Limb (tissue), 2 donors: ENCODE measurements around the gene NTNG1.

ENCODE experiments used
- DNase-seq, 2 donors: peaks; one replicate each; pipeline ENCODE4 v3.0.0-alpha.2; 2016; ENCODE audit errors: extremely low spot score in 2 of 2

Gene NTNG1

DNA sequence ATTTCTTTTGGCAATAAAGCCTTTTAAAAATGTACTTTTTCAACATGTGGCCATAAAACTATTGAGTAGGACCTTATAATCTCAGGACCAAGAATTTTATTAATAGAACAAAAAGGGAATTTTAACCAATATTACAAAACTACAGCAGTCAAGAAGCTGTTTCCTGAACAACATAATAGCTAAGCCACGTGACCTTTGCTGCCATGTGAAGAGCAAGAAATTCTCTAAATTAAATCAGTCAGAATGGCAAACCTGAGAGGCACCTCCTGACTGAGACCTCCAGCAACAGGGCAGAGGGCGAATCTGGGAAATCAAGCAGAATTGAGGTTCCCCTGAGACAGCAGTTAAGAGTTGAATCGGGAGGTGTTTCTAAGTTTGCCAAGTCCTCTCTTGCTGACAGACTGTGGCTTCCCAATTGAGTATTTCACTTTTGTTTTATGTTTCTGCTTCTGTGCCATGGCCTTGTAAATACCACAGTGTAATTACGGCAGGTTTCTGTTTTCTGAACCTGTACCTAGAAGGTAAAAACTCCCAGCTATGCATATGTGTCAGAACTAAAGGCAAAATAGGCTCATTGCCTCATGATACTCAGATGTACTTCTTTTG, 358.4 kb downstream of the NTNG1 start:
- DNase-seq: no peak

- no peak for DNase-seq
Measured at GRCh38 chr1:107501081-107501605, 360.3 kb downstream of the NTNG1 start.

DNA sequence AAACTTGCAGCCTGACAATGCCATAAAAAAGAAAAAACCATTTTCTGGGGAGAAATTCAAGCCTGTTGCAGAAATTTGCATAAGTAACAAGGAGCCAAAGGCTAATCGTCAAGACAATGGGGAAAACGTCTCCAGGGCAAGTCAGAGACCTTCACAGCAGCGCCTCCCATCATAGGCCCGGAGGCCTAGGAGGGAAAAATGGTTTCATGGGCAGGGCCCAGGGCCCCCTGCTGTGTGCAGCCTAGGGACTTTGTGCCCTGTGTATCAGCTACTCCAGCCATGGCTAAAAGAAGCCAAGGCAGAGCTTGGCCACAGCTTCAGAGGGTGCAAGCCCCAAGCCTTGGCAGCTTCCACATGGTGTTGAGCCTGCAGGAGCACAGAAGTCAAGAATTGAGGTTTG, 369.5 kb downstream of the NTNG1 start:
- DNase-seq: no peak

- no peak for DNase-seq
Measured at GRCh38 chr1:107512836-107513235, 372.0 kb downstream of the NTNG1 start.

DNA sequence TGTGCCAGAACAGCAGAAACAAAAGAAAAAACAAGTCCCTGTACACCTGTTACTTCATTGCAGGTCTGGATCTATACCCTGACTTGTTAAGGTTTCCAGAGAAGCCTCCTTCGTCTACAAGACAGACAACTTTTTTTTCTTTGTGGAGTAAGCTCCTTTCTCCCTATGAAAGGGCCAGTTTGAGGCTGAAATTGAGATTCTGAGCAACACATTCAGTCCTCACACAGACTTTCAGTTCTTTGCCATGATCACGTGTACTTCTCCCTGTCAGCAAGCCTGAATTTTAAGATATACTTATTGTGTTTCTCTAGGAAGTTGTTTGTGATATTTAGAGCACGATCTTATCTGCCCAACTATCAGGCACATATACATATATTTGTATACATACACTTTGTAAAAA, 374.0 kb downstream of the NTNG1 start:
- DNase-seq: no peak

GRCh38 chr1:107515702-107516101, 374.9 kb downstream of the NTNG1 start:
- no peak for DNase-seq

- DNase-seq: no peak
Measured at GRCh38 chr1:107523061-107523460, 382.2 kb downstream of the NTNG1 start.

- DNase-seq: no peak
Measured at GRCh38 chr1:107523736-107524135, 382.9 kb downstream of the NTNG1 start.

GRCh38 chr1:107524301-107524700, 383.5 kb downstream of the NTNG1 start:
- no peak for DNase-seq

GRCh38 chr1:107525145-107525544, 384.3 kb downstream of the NTNG1 start:
- no peak for DNase-seq

GRCh38 chr1:107525961-107526360, 385.1 kb downstream of the NTNG1 start:
- DNase-seq: no peak

DNA sequence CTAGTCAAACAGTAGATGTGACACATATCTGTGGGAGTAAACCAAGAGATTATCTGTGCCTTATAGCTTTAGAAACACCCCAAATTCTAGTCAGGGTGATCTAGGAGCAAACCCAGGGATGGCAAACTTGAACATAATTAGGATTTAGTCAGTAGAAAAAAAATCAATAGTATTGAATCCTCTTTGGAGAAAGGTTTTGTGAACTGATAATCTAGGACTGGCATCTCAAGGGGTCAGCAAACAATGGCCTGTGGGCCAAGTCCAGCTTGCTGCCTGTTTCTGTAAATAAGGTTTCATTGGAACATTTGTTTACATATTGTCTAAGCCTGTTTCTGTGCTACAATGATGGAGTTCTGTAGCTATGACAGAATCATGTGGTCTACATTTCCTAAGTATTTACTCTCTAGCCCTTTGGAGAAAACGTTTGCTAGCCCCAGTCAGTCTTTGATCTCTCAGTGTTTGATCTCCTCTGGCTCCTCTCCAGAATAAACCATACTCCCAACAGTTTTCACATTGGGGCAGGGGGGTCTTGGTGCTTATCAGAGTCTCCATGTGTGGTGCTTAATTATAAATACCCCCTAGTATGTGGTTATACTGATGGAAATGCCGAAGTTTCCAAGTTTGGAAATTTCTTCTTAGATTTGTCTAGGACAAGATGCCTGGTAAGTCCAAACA, 385.8 kb downstream of the NTNG1 start:
- DNase-seq: no peak

DNA sequence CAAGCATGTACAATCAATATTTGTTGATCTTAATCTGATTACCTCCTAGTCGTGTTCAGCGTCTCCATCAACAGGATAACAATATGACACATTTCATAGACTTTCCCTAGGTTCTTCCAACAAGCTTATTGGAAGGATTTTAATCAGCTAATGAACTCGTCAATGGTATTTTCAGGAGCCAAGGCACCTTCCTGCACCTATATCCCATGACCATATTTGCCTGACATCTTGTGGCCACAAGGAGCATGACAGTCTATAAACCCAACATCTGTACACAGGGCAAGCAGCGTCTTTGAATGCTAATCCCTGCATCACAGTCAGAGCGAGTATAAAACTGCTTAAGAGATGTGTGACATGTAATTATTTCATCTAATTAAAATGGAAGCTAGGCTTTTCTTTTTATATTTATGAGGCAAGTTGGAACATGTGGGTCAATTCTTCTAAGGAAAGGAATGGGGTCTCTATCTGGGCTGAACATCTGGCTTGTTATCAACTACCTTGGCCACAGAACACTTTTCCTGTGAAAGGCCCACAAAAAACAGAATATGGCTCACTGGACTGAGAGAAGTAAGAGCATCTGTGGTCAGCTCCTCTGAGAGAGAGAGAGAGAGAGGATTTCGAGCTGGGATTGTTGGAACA, 388.8 kb downstream of the NTNG1 start:
- peak in 1 of 2 donors; percentile 76 for DNase-seq

DNA sequence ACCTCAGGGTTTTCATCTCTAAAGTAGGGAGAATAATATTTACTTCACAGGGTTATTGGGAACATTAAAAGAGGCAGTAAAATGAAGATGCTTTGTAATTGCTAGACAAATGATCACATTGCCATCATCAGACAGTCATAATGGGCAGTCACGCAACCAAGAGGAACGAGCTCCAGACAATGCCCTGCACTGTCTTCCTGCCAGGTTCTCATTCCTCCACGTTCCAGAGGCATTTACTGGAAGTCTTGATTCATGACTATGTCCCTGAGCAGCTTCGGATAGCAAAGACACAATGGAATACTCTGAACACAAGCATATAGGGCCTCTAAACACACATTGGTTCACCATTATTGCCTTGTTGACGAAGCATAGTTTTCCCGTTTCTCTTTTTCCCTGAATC, 389.7 kb downstream of the NTNG1 start:
- no peak for DNase-seq

DNA sequence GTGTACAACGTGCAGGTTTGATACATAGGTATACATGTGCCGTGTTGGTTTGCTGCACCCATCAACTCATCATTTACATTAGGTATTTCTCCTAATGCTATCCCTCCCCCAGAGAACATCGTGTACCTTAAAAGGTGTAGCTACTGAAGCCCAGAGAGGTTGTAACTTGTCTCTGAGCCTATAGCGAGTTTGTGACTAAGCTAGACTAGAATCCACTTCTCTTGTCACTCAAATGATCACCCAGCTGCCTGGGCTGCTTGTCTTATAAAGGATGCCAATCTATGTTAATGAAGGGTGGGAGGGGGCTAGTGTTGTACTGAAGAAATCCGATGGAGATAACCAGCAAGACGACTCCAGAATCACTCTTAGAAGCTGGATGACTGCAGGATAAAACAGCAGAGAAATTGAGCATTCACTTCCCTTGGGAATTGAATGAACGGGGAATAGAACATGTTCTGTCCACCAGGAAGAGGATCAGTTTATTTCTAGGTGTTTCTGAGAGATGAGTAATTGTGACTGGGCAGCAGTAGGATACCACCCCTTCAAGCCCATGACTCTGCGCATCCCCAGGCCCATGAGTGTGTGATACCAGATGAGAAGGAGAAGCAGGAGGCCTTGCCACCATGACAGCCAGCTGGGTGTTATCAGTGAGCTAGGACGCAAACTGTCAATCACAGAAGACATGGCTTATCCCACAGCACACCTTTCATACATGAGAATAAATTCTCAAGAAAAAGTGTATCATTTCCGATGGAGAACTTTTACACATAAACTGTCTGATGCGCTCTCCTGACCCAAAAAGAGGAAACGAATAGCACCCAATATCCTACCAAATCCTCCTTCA, 390.4 kb downstream of the NTNG1 start:
- no peak for DNase-seq

DNA sequence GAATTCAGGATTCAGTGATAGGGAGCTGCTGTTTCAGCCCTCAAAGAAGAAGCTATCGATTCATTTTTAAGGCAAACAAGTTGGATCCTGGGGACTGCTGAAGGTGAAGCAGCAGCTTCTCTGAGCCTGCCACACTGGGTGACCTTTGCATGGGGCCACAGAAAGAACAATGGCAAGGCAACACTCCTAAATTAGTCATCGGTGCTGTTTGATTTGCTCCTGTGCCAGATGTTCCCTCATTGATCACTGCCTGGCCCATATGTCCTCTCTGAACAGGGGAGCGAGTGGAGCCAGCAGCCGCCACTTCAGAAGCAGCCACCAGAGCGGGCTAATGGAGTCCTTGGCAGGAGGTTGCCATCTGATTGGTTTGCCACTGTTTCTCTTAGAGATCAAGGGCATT, 391.5 kb downstream of the NTNG1 start:
- DNase-seq: no peak
